ENCODE results near the gene GLIS2. TPM values are rescaled to one million over a fixed set of nuclear protein-coding genes. Genes with fewer than 3 reads are reported as not detected.

The GLIS2 gene
- total RNA-seq, 1 donor from 2014 or later = 6.9 TPM

DNA sequence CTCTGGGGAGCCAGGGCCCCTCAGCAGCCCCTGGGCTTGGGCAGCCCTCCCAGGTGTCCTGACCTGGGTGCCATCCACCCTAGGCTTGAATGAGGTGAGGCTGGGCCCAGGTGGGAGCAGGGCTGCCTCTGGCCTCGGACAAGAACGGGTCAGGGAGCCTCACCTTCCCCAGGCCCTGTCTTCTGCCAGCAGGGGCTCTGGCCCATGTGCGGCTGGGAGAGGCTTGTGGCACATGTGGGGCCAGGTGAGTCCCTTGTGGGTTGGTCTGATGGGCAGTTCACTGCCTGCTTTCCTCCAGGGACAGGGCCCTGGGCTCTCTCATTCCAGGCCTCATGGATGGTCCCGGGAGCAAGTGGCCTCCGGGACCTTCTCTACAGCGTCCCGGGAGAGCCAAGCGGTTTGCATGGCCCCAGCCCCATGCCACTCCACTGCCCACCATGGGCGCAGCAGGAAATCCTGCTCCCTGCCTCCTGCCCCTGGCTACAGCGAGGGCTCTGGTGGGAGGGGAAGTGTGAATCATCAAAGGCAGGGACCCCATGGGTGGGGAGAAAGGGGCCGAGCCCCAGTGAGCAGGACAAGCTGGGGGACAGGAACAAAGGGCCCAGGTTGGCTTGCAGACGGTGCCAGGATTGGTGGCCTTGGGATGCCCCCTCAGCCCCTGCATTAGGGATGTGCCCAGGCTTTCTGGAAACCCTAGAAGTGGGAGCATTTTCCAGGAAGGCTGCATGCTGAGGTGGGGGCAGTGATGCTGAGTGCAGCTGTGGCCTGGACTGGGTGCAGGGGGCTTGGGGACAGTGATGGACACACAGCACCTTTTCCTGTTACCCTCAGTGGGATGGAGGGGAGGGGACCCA, 68.0 kb downstream of the GLIS2 start:
- TF ChIP-seq, protein P1, sequence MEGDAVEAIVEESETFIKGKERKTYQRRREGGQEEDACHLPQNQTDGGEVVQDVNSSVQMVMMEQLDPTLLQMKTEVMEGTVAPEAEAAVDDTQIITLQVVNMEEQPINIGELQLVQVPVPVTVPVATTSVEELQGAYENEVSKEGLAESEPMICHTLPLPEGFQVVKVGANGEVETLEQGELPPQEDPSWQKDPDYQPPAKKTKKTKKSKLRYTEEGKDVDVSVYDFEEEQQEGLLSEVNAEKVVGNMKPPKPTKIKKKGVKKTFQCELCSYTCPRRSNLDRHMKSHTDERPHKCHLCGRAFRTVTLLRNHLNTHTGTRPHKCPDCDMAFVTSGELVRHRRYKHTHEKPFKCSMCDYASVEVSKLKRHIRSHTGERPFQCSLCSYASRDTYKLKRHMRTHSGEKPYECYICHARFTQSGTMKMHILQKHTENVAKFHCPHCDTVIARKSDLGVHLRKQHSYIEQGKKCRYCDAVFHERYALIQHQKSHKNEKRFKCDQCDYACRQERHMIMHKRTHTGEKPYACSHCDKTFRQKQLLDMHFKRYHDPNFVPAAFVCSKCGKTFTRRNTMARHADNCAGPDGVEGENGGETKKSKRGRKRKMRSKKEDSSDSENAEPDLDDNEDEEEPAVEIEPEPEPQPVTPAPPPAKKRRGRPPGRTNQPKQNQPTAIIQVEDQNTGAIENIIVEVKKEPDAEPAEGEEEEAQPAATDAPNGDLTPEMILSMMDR (IDR thresholded peaks at IDR 0.05) = no peak
- no peak for TF ChIP-seq POLR2A (IDR thresholded peaks at IDR 0.05)
- TF ChIP-seq POLR2AphosphoS5 (IDR thresholded peaks at IDR 0.05; ENCODE audit: insufficient read depth in 1 of 2, low read depth in 1 of 2) = no peak
- peak overlapping the region; percentile 78 for H3K27ac ChIP-seq
- no peaks in the 10 kb centered on the region for H3K9me3 ChIP-seq
- intact Hi-C loops (cut with DNase I) = no loop called here
- DNase-seq (ENCODE audit: extremely low spot score in 2 of 2) = no peak
- peaks cover 0 to 32% of the 10 kb centered on the region in 2 donors for H3K36me3 ChIP-seq
- H3K4me1 ChIP-seq = peaks cover 52% of the 10 kb centered on the region
- H3K27me3 ChIP-seq = no peaks in the 10 kb centered on the region
- H3K4me3 ChIP-seq = no peak overlapping the region

DNA sequence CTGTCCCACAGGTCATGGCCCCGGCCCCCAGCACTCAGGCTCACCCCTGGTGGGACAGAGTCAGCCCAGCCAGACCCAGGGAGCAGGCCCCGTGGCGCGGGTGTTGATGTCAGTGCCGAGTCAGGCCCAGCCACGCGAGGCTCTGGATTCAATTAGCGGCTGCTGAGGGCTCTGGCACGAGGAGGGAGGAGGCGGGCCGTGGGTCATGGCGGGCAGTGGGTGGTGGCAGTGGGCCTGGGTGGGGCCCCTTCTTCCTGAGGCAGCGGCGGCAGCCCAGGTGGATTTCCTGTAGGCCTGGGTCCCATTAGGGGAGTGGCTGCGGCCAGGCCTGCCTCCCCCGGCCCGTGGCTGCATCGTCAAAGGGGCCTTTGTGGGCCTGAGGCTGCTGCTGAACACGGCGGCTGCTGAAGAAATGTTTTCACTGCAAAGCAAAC, 68.7 kb downstream of the GLIS2 start:
- peak overlapping the region; percentile 78 for H3K27ac ChIP-seq
- no peak for DNase-seq (ENCODE audit: extremely low spot score in 2 of 2)
- H3K27me3 ChIP-seq = no peaks in the 10 kb centered on the region
- intact Hi-C loops (cut with DNase I) = no loop called here
- TF ChIP-seq POLR2A (IDR thresholded peaks at IDR 0.05) (no peak), POLR2AphosphoS5 (IDR thresholded peaks at IDR 0.05; ENCODE audit: insufficient read depth in 1 of 2, low read depth in 1 of 2) (peak in 1 of 2 donors; percentile 58)
- TF ChIP-seq, protein P1 (IDR thresholded peaks at IDR 0.05) = no peak
- no peaks in the 10 kb centered on the region for H3K9me3 ChIP-seq
- H3K36me3 ChIP-seq = peaks cover 0 to 32% of the 10 kb centered on the region in 2 donors
- H3K4me1 ChIP-seq = peaks cover 48% of the 10 kb centered on the region
- no peak overlapping the region for H3K4me3 ChIP-seq

DNA sequence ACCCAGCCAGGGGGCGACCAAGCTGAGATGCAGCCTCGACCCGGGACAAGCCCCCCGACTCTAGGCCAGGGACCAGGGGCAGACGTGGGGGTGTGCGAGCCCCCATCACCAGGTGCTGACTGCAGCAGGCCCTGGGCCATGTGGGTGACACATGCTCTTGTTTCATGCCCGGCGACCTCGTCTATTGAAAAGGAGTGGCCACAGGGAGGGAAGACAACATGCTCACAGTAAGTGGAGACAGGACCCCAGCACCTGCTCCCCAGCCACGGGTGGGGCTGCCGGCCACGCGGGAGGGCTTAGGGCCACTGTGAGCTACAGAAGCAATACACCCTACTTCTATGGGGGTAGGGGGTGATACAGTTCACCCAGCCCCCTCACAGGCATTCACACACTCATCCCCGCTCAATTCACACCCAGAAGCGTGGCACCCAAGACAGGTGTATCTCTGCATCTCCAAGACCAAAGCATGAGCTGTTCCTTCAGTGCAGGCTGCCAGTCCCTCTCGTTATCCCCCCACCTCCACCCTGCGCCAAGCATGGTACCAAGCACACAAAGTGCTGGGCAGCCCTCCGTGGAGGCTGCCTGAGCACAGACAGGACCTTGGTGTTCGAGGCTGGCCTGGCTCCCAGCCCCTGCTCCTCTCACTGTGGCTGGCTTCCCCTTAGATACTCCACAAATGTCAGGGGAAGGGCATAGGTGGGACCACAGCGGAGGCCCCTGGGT, 69.4 kb downstream of the GLIS2 start:
- Histone ChIP-seq H3K36me3 (peaks cover 0 to 32% of the 10 kb centered on the region in 2 donors), H3K9me3 (no peaks in the 10 kb centered on the region), H3K27me3 (no peaks in the 10 kb centered on the region), H3K4me1 (peaks cover 48% of the 10 kb centered on the region), H3K4me3 (no peak overlapping the region), H3K27ac (peak overlapping the region; percentile 78)
- intact Hi-C loops (cut with DNase I) = no loop called here
- TF ChIP-seq POLR2A (IDR thresholded peaks at IDR 0.05) = no peak
- TF ChIP-seq POLR2AphosphoS5 (IDR thresholded peaks at IDR 0.05; ENCODE audit: insufficient read depth in 1 of 2, low read depth in 1 of 2) = no peak
- TF ChIP-seq, protein P1 (IDR thresholded peaks at IDR 0.05) = no peak
- no peak for DNase-seq (ENCODE audit: extremely low spot score in 2 of 2)

DNA sequence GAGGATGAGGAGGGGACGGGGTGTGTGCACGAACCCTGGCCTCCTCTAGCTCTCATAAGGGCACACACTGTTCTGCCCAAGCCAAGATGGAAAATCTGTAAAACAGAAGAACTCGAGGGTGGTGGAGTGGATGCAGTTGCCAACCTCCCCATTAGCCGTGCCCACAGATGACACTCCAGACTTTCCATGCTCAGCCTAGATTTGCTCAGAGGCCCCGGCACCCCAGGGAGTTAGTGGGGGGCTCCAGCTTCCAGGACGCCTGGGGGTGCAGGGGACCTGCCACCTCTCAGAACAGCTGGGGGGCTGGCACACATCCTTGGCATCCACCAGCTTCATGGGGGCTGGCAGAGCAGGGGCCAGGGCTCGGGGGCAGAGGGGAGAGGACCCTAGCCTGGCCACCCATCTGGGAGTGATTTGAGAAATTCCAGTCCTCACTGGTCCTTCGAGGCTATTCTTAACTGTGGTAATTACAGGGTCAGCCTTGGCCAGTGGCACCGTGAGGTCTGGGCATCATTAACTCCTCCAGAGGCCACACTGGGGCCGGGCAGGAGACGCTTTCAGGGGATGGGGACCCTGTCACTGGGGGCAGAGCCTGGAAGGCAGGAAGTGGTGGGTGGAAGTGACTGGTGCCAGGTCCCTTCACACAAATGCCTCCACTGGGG, 70.1 kb downstream of the GLIS2 start:
- Histone ChIP-seq H3K4me1 (peaks cover 48% of the 10 kb centered on the region), H3K36me3 (peaks cover 0 to 30% of the 10 kb centered on the region in 2 donors), H3K27me3 (no peaks in the 10 kb centered on the region), H3K27ac (peak overlapping the region; percentile 78), H3K4me3 (no peak overlapping the region), H3K9me3 (no peaks in the 10 kb centered on the region)
- no peak for DNase-seq (ENCODE audit: extremely low spot score in 2 of 2)
- intact Hi-C loops (cut with DNase I) = no loop called here
- TF ChIP-seq POLR2A (IDR thresholded peaks at IDR 0.05) (no peak), POLR2AphosphoS5 (IDR thresholded peaks at IDR 0.05; ENCODE audit: insufficient read depth in 1 of 2, low read depth in 1 of 2) (no peak)
- TF ChIP-seq, protein P1 (IDR thresholded peaks at IDR 0.05) = no peak

Measured in vagina (tissue), 2 donors.